ENCODE data around the gene RPS16. TPM values are rescaled to one million over a fixed set of nuclear protein-coding genes. Genes with fewer than 3 reads are reported as not detected.

The RPS16 gene
- total and polyA plus RNA-seq, 2 of the 13 experiments (the other 11 are each of a cell fraction or from before 2014, with no cell fraction given): 488 to 2,583 TPM

GRCh38 chr19:39409208-39410016, 26.3 kb downstream of the RPS16 start (continued):
- no peak for TF ChIP-seq DMTF1 (CRISPR knock-in tag; IDR thresholded peaks at IDR 0.05)
- TF ChIP-seq RBM22 (optimal IDR thresholded peaks at IDR 0.05; ENCODE audit: low read length): peak; percentile 72
- no peak for TF ChIP-seq SIN3A (IDR thresholded peaks at IDR 0.05; ENCODE audit: borderline replicate concordance, low read depth, low read length)
- TF ChIP-seq PRMT3 (CRISPR knock-in tag; IDR thresholded peaks at IDR 0.05; ENCODE audit: borderline replicate concordance, low read depth): no peak; the same call in 1 of the 2 replicates
- no peak for TF ChIP-seq ZFP41 (CRISPR knock-in tag; IDR thresholded peaks at IDR 0.05; ENCODE audit: borderline replicate concordance)
- no peak for TF ChIP-seq KLF9 (CRISPR knock-in tag; IDR thresholded peaks at IDR 0.05; ENCODE audit: low read depth)
- peak; percentile 67 for TF ChIP-seq ZNF407 (CRISPR knock-in tag; IDR thresholded peaks at IDR 0.05; ENCODE audit: not compliant biosample characterization)
- TF ChIP-seq NR3C1 (CRISPR knock-in tag; IDR thresholded peaks at IDR 0.05): no peak
- TF ChIP-seq HNRNPUL1 (IDR thresholded peaks at IDR 0.05; ENCODE audit: low read depth, low read length): no peak
- no peak for TF ChIP-seq ZNF513 (CRISPR knock-in tag; conservative IDR thresholded peaks at IDR 0.05)

Measured in HepG2 (cell line).